HG03196 (cell line): ENCODE results near the gene PRKAG3.
A peak's percentile ranks its signal among the peaks of the same experiment; 100 is the strongest.

Source experiments
- ATAC-seq: cut with Tn5 transposase; IDR thresholded peaks from one replicate; pipeline ENCODE4 v1.9.1; 2021; ENCODE audit not compliant: unreplicated experiment

Gene PRKAG3

DNA sequence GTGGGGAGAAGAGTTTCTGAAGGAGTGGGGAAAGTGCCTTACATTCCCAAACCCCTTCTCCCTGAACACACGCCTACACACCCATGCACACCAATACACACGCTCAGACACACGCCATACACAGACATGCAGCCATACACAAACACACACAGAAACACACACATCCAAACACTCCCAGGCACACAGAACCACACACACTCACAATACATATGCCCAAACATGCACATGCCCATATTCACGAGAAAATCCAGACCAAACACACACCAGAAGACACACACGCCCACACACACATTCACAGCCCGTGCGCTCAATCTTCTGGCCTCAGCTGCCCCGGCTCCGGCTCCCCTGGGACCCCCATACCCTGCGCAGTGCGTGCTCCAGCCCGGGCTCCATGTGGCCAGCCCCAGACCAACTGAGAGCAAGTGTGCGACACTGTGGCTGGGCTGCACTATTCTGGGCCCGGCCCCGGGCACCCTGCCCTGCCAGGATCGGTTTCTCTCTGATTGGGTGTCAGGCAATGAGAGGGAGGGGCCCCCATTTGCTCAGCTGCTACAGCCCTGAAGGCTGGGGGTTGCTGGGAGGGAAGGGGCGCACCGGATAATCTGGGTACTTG, at the start of gene PRKAG3:
PRKAG3 (minus strand) TSS at position 426 of the 613 bp plus-strand sequence.
- no peak for ATAC-seq

DNA sequence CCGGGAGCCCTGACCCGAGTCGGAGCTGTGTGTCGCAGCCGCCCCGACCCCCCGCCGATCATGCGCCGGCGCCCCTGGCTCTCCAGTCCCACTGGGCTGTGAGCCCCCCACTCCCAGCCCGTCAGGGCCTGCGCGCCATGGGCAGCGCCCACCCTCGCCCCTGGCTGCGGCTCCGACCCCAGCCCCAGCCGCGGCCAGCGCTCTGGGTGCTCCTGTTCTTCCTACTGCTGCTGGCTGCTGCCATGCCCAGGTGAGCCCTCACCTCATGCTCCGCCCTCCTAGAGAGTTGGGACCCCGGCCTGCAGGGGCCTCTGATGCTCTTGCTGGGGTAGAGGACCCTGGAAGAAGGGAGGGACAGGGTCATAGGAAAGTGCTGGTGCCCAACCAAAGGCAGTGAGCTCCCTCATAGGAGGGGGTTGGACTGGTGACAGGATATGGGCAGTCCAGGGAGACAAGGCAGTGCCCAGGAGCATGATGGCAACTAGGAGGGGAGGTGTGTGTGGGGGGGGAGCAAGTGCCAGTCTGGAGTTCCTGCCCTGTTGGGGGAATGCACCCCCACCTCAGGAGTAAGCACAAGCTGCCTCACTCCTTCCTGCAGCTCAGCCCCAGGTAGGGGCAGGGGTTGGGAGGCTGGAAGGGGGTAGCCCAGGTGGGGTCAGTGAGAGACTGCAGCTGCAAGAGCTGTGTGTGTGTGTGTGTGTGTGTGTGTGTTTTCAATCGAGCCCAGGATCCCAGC, 49.4 kb upstream of the PRKAG3 start:
- ATAC-seq: no peak

DNA sequence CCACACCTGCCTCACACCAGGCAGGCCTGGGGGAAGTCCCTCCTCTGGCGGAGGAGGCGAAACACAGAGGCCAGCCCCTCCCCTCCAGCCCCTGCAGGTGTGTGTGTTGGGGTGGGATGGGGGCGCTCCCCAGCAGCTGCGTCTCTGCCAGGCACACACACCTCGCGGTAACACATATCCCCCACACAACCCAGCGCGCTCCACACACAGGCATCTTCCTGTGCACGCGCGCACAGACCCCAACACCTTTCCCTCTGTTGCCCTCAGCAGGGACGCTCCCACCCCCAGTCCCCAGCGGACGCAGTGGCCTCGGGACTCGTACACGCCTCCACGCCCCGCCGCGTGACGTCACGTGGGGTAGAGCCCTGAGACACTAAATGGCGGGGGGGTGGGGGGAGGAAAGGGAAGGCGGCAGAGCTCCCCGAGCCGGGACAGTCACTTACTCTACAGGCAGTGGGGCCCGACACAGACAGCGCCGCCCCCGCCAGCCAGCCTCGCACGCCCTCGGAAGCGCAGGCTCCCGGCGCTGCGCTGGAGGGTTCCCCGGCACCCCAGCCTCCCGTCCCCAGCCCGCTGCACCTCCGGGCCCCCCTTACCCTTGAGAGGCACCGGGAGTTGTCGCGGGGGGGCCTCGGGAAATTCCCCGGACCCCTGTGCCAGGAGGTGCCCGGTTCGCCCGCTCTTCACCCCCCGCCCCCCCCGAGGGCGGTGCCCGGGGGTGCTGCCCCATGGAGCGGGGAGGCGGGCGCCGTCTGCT, 48.7 kb upstream of the PRKAG3 start, which contains the start of gene WNT10A:
WNT10A (plus strand) TSS at position 751 of the 757 bp plus-strand sequence. CDS start 144 bp downstream, outside the sequence.
- peak; percentile 59 for ATAC-seq

DNA sequence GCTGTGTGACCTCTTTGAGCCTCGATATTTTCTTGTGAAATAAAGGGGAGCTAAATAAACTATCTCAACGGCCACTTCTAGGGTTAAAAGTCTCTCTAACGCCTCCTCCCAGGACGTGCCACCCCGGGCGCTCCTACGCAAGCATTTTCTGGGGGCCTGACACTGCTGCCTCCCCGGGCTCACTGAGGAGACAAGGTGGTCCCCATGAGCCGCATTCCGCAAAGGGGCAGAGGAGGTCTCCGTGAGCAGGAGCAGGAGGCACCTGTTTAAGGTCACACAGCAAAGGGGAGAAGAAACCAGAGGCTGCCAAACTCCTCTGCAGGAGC, 48.1 kb upstream of the PRKAG3 start:
- no peak for ATAC-seq

DNA sequence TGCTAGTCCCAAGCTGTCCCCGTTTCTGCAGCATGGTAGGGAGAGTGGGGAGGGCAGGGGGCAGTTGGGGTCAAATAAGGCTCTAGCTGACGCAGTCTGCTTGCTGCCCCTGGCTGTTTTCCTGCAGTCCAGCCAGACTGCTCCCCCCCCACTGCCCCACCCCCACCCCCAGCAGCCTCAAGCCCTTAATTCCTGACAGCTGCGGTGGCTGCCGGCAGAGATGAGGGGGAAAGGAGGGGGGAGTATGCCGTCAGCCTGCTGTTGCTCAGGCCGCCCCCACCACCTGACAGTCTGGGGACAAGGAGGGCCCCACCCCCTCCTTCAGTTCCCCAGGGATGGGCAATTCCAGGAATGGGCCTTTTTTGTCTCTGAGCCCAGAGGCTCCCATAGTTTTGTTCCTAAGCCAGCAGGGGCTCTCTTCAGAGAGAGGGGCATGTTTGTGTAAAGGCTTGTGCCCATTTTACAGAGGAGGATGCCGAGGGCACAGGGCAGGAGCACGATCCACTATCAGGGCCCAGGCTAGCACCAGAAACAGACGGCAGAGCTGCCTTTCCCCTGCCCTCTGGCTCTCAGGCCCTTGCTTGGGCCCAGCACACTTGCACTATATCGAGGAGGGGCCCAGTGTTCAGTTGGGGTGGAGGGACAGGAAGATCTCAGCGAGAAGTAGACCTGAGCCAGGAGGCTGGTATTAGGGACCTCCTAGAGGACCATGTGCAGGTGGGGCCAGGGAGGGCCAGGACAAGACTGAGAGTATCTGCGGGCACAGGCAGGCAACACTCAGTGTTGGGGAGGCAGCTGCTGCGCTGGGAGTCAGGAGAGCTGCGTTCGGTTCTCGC, 47.5 kb upstream of the PRKAG3 start:
- ATAC-seq: peak; percentile 4

DNA sequence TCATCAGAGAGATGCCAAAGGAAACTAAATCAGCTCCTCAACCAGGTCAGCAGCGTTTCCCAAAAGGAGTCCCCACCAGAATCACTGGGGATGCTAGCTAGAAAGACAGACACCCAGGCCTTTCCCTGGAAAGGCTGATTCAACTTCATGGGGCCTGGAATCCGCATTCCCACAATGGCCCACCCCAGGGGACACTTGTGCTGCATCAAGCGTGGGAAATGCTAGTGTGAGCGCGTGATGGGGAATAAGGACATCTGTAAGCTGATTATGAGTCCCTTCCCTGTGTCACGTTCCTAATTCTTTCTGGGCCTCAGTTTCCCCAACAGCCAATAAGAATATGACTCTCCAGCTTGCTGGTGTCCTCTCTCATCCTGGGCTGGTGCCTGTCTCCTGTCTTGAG, 46.9 kb upstream of the PRKAG3 start:
- no peak for ATAC-seq

DNA sequence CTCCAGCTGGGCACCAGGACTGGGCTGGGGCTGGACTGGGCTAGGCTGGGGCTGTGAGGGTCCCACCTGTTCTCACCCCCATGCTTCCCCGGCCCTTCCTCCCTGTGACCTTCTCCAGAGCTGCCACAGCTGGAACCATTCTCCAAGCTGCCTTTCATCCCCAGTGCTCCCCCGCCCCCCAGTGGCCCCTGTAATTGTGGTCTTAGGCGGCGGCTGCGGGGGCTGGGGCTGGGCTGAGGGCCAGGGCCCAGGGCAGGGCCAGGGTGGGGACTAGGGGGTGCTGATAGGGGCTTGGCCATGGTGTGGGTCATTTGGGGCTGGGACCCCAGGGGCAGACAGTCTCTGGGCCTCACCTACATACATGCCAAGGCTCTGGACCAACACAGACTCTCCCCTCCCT, 46.3 kb upstream of the PRKAG3 start:
- no peak for ATAC-seq

DNA sequence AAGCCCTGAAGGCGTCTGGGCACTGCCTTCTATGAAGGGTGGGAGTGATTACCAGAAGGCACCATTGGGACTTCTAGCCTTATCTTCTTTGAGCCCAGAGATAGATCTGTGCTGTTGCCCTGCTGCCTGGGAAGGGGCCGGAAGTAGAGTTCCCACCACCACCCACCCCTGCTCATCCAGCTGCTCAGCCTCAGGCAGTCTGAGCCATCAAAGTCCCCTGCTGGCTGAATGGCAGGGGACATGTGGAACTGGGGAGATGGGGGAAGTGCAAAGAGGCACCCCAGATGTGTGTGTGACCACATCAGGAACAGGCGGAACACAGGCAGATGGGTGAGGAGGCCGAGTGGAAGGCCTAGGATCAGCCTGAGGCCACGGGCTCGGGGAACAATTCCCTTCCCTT, 45.7 kb upstream of the PRKAG3 start:
- ATAC-seq: no peak

DNA sequence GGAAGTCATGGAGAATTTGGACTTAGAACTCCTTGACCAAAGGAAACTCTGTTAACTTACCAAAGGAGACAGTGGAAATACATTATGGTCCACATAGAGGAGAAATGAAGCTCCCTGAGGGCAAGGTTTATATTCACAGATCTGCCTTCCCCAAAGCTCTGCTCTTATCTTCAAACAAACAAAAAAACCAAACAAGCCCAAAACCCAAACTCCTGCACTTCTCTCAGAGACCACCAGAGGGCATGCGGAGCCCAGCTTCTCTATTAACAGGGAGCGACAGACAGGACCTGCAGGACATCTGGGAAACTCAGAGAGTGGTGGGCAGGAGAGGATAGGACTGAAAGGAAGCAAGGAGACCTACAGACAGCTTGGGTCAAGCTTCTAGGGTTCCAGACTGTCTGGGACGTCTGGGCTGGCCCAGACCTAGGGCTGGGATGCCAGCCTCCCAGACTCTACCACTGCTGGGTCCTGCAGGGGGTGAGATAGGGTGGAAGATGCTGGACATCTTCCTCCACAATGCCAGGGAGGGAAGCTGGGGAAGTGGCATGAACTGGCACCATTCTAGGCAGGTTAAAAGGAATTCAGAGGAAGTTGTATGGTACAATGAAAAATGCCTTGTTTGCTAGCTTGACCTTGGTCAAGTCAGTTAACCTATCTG, 45.1 kb upstream of the PRKAG3 start:
- ATAC-seq: no peak

DNA sequence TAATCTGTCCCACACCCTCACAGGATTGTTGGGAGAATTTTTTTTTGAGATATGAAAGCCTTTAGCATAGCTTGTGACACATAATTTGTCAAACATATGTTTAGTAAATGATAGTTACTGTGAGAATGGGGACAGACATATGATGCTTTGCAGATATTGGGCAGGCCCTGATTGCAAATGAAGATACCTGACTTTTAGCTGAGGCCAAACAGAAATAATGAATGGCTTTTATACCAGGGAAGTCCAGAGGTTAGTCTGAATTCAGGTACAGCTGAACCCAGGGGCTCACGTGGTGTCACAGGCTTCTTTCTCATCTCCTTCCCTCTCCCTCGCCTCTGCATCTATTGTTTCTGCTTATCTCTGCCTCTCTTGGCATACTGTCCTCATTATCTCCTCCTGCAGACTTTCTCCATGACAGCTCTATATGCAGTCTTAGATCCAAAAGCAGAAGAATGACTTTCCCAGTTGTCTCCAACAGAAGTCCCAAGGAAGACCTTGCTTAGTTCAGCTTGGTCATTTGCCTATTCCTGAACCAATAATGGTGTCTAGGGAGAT, 44.2 kb upstream of the PRKAG3 start:
- no peak for ATAC-seq

DNA sequence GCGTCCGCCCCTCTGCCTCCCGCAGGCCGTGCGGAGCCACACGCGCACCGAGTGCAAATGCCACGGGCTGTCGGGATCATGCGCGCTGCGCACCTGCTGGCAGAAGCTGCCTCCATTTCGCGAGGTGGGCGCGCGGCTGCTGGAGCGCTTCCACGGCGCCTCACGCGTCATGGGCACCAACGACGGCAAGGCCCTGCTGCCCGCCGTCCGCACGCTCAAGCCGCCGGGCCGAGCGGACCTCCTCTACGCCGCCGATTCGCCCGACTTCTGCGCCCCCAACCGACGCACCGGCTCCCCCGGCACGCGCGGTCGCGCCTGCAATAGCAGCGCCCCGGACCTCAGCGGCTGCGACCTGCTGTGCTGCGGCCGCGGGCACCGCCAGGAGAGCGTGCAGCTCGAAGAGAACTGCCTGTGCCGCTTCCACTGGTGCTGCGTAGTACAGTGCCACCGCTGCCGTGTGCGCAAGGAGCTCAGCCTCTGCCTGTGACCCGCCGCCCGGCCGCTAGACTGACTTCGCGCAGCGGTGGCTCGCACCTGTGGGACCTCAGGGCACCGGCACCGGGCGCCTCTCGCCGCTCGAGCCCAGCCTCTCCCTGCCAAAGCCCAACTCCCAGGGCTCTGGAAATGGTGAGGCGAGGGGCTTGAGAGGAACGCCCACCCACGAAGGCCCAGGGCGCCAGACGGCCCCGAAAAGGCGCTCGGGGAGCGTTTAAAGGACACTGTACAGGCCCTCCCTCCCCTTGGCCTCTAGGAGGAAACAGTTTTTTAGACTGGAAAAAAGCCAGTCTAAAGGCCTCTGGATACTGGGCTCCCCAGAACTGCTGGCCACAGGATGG, 42.0 kb upstream of the PRKAG3 start:
- ATAC-seq: no peak

DNA sequence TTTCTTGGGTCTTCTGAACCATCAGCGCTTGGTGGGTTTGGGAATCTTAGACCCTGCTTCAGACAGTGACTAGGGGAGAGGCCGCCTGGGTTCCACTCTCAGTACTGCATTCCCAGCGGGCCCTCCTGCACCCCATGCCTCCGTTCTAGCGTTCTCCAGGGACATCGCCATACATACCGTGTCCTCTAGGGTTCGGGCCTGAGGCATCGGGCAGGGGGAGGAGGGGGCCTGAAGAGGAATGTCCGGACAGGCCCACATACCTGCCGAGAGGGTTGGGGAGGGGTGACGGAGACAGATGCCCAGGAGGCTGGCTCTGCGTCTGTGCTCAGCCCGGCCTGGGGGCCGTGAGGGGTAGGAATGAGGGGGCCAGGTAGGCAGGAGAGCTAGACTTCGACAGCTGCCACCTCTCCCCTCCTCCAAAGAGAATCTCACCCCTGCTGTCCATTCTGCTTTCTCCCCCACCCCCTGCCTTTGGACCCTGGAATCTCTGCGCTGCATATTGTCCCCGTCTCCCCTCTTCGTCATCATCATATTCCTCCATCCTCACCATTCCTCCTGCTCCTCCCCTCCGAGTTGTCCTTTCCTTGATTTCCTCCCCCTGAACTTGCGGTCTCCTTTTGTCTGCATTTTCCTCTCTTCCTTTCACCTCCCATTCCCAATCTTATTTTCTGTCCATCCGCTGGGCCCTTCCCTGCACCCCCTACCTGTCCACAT, 41.2 kb upstream of the PRKAG3 start:
- no peak for ATAC-seq

DNA sequence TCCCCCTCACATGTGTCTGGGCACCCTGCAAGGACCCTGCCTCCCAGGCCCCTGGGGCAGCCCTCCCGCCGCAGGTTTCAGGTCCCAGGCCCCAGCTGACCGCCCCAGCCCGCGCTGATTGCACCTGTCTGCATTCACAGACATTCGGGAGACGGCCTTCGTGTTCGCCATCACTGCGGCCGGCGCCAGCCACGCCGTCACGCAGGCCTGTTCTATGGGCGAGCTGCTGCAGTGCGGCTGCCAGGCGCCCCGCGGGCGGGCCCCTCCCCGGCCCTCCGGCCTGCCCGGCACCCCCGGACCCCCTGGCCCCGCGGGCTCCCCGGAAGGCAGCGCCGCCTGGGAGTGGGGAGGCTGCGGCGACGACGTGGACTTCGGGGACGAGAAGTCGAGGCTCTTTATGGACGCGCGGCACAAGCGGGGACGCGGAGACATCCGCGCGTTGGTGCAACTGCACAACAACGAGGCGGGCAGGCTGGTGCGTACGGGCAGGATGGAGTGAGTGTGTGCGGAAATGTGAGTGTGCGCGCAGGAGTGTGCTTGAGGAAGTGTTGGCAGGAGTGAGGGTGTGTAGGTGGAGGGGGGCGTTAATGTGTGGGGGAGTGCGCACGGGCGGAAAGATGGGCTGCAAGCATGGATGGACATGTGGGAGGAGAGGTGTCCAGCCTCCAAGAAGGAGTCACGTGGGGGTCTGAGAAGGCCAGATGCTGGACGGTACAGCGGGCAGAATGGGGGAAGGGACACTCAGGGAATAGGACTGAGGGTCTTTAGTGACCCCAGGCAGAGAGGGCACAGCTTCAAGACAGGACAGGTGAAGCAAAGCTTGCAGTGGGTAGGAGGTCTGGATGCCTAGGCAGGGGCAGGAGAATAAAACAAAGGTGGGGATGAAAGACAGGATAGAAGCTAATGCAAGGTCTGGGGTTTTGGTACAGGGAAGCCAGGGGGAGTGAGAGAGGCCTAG, 40.0 kb upstream of the PRKAG3 start:
- ATAC-seq: no peak

DNA sequence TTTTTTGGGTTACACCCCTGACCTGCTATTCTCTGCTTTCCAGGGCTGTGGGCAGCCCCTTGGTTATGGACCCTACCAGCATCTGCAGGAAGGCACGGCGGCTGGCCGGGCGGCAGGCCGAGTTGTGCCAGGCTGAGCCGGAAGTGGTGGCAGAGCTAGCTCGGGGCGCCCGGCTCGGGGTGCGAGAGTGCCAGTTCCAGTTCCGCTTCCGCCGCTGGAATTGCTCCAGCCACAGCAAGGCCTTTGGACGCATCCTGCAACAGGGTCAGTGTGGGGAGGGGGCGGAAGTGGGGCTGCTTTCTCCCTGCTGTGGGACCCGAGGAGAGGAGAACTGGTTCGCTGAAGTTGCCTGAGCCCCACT, 39.4 kb upstream of the PRKAG3 start:
- ATAC-seq: no peak

DNA sequence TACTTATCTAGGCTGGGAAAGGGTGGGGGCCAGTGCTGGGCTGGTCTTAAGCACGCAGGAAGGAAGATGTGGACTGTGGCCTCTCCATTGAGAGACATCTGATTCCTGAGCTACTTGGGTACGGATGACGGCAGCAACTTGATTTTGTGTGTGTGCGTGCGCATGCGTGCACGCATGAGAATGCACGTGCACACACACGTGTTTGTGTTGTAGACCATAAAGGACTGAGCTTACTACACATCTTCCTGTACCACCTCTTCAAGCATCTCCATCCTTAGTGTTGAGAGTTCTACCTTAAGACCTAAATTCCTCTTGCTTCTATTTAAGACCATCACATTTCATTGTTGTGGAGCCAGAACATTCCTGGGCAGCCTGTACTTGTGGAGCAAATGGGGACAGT, 37.5 kb upstream of the PRKAG3 start:
- no peak for ATAC-seq

DNA sequence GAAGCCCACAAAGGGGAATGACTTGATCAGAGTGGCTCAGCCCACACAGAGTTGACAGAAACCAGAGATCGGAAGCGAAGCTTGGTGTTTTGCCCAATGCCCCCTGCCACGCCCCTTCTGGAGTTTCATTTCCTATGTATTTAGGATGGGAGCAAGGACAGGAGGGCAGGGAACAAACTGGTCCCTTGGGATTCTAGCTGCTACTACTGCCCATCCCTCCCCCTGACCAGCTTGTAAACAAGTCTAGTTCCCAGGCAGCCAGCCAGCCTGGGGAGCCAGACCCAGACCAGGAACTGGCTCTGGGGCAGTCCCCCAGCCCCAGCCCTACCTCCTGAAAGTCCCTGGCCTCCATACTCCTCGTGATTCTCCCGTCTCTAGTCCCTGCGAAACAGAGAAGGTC, 36.3 kb upstream of the PRKAG3 start:
- no peak for ATAC-seq

DNA sequence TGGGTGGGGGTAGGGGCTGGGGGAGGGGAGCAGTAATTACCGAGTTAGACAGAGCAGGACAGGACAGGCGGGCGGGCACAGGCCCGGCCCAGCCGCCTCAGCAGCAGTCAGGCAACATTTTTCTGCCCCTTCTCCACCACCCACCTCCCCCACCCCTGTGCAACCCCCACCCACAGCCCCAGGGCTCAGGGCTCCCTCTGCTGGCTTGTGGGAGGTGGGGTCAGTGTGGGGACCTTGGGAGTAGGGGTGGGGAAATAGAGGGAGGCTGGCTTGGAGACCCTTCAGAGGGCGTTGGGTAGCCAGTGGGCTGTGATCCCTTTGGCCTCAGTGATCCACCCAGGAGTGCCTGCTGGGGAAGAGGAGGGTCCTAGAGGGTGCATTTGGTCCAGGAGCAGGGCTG, 34.4 kb upstream of the PRKAG3 start:
- ATAC-seq: no peak

DNA sequence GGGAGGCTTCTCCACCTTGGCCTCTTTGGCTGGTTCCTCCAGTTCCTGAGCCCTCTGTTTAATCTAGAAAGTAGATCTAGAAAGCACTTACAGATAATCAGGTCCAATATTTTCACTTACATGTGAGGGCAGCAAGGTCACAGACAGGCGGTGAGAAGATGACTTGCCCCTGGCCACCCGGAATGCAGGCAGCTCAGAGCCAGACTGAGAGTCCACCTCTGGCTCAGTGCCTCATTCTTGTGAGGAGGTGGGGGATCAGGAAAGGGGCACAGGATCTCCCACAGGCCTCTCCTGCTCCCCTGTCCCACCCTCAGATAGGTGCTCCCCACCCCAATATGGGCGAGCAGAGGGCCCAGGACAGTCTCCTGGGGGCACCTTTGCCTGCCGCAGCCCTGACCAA, 33.8 kb upstream of the PRKAG3 start:
- no peak for ATAC-seq
